Testis (tissue), 2 donors: ENCODE measurements around the gene PIK3AP1.

ENCODE experiments used
- POLR2A ChIP-seq: fragments of 450-650 bp; IDR thresholded peaks from one replicate; pipeline ENCODE4 v1.6.1; 2017; ENCODE audit warnings: antibody characterized with exemption, mild to moderate bottlenecking, moderate library complexity
- TF ChIP-seq, protein P1 (sequence below), 3 experiments: fragments of 450-650 bp in 2 of 3; fragments of 200-600 bp in 1 of 3; sonication (generic) in 1 of 3; IDR thresholded peaks; one replicate each; pipeline ENCODE4 v1.5.1; 2016 to 2019; ENCODE audit warnings: antibody characterized with exemption in 3 of 3, mild to moderate bottlenecking in 2 of 3, moderate library complexity in 1 of 3

DNA sequence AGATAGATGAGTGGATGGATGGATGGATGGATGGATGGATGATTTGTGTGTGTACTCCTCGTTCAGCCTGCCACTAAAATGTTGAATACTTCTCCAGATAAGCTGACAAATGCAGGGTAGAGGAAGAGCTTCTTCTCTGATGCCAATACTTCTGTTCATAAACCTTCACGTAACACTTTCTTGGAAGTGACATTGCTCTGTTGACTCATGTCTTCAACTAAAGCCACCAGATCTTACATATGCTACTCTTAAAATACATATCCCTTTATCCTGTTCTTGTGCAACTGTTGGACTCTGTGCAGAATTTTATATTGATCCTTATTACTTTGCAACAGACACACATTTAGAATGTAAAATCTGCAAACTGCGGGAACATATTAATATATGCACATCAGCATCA, 26.9 kb downstream of the PIK3AP1 start:
- TF ChIP-seq, protein P1, sequence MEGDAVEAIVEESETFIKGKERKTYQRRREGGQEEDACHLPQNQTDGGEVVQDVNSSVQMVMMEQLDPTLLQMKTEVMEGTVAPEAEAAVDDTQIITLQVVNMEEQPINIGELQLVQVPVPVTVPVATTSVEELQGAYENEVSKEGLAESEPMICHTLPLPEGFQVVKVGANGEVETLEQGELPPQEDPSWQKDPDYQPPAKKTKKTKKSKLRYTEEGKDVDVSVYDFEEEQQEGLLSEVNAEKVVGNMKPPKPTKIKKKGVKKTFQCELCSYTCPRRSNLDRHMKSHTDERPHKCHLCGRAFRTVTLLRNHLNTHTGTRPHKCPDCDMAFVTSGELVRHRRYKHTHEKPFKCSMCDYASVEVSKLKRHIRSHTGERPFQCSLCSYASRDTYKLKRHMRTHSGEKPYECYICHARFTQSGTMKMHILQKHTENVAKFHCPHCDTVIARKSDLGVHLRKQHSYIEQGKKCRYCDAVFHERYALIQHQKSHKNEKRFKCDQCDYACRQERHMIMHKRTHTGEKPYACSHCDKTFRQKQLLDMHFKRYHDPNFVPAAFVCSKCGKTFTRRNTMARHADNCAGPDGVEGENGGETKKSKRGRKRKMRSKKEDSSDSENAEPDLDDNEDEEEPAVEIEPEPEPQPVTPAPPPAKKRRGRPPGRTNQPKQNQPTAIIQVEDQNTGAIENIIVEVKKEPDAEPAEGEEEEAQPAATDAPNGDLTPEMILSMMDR (IDR thresholded peaks at IDR 0.05), result no peak
- no peak for TF ChIP-seq POLR2A
